MCF 10A (cell line): Measurements from ENCODE around the gene AK4. TPM values are rescaled to one million over a fixed set of nuclear protein-coding genes. Genes with fewer than 3 reads are reported as not detected.

ENCODE experiments used
- BruUV-seq: library from RNA; stranded (reverse); fragments of 400-500 nt; replicated peaks from 2 replicates; lab custom pipeline; 2021; lab: Mats Ljungman, UMichigan
- CTCF ChIA-PET: fragments of 300-600 bp; sonication (Branson Sonifier 250); formaldehyde crosslinking; extraction: SDS; loops from one replicate; lab custom pipeline; 2021; ENCODE audit warnings: antibody characterized with exemption, inconsistent platforms; lab: Yijun Ruan, JAX
- POLR2A ChIA-PET: fragments of 300-600, 350-650 bp; sonication (Branson Sonifier 250); formaldehyde crosslinking; extraction: SDS; loops from one replicate; lab custom pipeline; 2020; ENCODE audit warnings: antibody characterized with exemption, inconsistent platforms; lab: Yijun Ruan, JAX
- DNase-seq: peaks from one replicate; pipeline ENCODE4 v3.0.0-alpha.2; 2018; ENCODE audit not compliant: unreplicated experiment
- H3K27ac Mint-ChIP-seq: one replicate; pipeline ENCODE4 v1.8.0; 2022; ENCODE audit warnings: mild to moderate bottlenecking, low read depth, mixed read lengths; ENCODE audit not compliant: unreplicated experiment
- H3K27me3 Mint-ChIP-seq: one replicate; pipeline ENCODE4 v1.8.0; 2022; ENCODE audit warnings: mixed read lengths; ENCODE audit not compliant: insufficient read depth, unreplicated experiment
- H3K36me3 Mint-ChIP-seq: one replicate; pipeline ENCODE4 v1.8.0; 2022; ENCODE audit warnings: mild to moderate bottlenecking, moderate library complexity, mixed read lengths; ENCODE audit not compliant: insufficient read depth, unreplicated experiment
- H3K4me1 Mint-ChIP-seq: one replicate; pipeline ENCODE4 v1.8.0; 2022; ENCODE audit warnings: mixed read lengths; ENCODE audit not compliant: insufficient read depth, unreplicated experiment
- H3K4me3 Mint-ChIP-seq: one replicate; pipeline ENCODE4 v1.8.0; 2022; ENCODE audit warnings: mild to moderate bottlenecking, moderate library complexity, mixed read lengths; ENCODE audit not compliant: unreplicated experiment
- H3K9me3 Mint-ChIP-seq: one replicate; pipeline ENCODE4 v1.8.0; 2022; ENCODE audit warnings: mixed read lengths; ENCODE audit not compliant: unreplicated experiment
- intact Hi-C: fragments of 100-400 bp; cut with micrococcal nuclease; formaldehyde crosslinking; loops from 2 replicates; pipeline ENCODE4 v1.14.1; 2022
- total RNA-seq: library from RNA; stranded (reverse); gene quantifications from 2 replicates; pipeline ENCODE4 v1.2.3, GENCODE V29; 2022
- TF ChIP-seq, protein P1 (sequence below): fragments of 200-600 bp; IDR thresholded peaks from one replicate; pipeline ENCODE4 v1.8.0; 2022; ENCODE audit warnings: antibody characterized with exemption, mild to moderate bottlenecking; ENCODE audit not compliant: unreplicated experiment

Gene AK4
- total RNA-seq, 1 experiment from 2014 or later: 57.1 TPM

- CTCF ChIA-PET: interaction anchor here (0.5 to 1.5 kb wide), 4 partner anchors 21 to 456 kb away, joined by 3 read pairs; no protein-coding TSS in a partner anchor
- POLR2A ChIA-PET: no interaction called here
- Mint-ChIP-seq H3K36me3 (no peaks in the 10 kb centered on the region), H3K9me3 (no peaks in the 10 kb centered on the region), H3K27ac (no peak overlapping the region), H3K4me3 (no peak overlapping the region), H3K4me1 (peaks cover 13% of the 10 kb centered on the region), H3K27me3 (no peaks in the 10 kb centered on the region)
- intact Hi-C loops: no loop called here
- no TSS peak for BruUV-seq
- TF ChIP-seq, protein P1, sequence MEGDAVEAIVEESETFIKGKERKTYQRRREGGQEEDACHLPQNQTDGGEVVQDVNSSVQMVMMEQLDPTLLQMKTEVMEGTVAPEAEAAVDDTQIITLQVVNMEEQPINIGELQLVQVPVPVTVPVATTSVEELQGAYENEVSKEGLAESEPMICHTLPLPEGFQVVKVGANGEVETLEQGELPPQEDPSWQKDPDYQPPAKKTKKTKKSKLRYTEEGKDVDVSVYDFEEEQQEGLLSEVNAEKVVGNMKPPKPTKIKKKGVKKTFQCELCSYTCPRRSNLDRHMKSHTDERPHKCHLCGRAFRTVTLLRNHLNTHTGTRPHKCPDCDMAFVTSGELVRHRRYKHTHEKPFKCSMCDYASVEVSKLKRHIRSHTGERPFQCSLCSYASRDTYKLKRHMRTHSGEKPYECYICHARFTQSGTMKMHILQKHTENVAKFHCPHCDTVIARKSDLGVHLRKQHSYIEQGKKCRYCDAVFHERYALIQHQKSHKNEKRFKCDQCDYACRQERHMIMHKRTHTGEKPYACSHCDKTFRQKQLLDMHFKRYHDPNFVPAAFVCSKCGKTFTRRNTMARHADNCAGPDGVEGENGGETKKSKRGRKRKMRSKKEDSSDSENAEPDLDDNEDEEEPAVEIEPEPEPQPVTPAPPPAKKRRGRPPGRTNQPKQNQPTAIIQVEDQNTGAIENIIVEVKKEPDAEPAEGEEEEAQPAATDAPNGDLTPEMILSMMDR: no peak
- no peak for DNase-seq
Measured at GRCh38 chr1:65278376-65279069, 130.5 kb downstream of the AK4 start.

DNA sequence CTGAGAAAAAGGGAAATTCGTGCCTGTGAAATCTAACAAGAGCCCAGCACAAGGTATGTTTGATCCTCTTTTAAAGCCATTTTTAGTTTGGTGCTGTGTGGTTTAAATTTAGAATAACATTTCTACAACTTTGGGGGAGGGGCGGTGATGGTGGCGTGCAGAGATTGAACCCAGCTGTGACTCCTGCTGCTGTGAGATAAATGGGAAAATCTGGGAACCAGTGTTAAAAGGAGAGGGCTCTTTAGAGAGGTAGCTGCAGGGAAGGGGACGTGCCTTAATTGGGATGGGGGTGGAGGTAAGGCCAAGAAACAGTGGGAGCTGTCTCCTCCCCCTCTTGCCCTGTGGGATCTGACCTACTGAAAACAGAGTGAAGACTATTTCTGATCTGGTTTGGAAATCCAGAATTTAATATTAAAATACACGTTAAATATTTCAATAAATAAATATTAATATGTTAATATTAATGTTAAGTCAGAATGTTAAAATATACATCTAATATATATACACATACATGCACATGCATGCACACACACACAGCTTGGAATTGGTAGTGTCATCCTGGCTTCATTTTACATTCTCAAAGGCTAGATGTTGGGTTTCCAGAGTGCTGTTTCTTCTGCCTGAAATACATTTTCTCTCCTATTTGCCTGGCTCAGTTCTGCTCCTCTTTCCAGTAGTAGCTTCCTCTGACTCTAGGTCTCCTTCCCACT lies 131.2 kb downstream of the AK4 start:
- ChIA-PET POLR2A (no interaction called here), CTCF (interaction anchor here (1.2 kb wide), 1 partner anchor 20 kb away, joined by 3 read pairs; no protein-coding TSS in a partner anchor)
- H3K27me3 Mint-ChIP-seq: no peaks in the 10 kb centered on the region
- BruUV-seq: no TSS peak
- H3K36me3 Mint-ChIP-seq: no peaks in the 10 kb centered on the region
- H3K27ac Mint-ChIP-seq: no peak overlapping the region
- no peak for DNase-seq
- TF ChIP-seq, protein P1: no peak
- no peaks in the 10 kb centered on the region for H3K9me3 Mint-ChIP-seq
- no peak overlapping the region for H3K4me3 Mint-ChIP-seq
- intact Hi-C loops: no loop called here
- peaks cover 17% of the 10 kb centered on the region for H3K4me1 Mint-ChIP-seq

Other genes starting within 250 kb of the AK4 start
- gene JAK1, start 181.7 kb upstream of the AK4 start, total RNA-seq: 73.1 and 80.0 TPM in 2 replicates
- 7.9 and 8.4 TPM in 2 replicates for gene DNAJC6, start 161.3 kb downstream of the AK4 start, total RNA-seq